SK-N-SH (cell line): ENCODE data around the gene ARHGEF4. TPM values are rescaled to one million over a fixed set of nuclear protein-coding genes. Genes with fewer than 3 reads are reported as not detected.

Experiments
- CTCF ChIA-PET: fragments of 300-600, 350-600 bp; formaldehyde crosslinking; extraction: SDS; loops from one replicate; lab custom pipeline; 2021; lab: Yijun Ruan, JAX
- POLR2A ChIA-PET: fragments of 350-600 bp; sonication (Branson Sonifier 250); formaldehyde crosslinking; extraction: SDS; loops from one replicate; lab custom pipeline; 2020; ENCODE audit warnings: antibody characterized with exemption, inconsistent platforms; lab: Yijun Ruan, JAX
- DNase-seq: peaks from one replicate; pipeline ENCODE4 v3.0.0; 2012
- H2AFZ ChIP-seq: fragments of 200-600 bp; sonication (generic); 2 replicates; pipeline ENCODE4 v1.8.1; 2016; ENCODE audit warnings: antibody characterized with exemption, mild to moderate bottlenecking, low read depth
- H3F3A ChIP-seq: fragments of 200-600 bp; sonication (generic); replicated peaks from 2 replicates; pipeline ENCODE3; 2016; ENCODE audit warnings: antibody characterized with exemption, mild to moderate bottlenecking; ENCODE audit not compliant: insufficient read depth
- H3K27ac ChIP-seq, 2 experiments: fragments of 200-500 bp in 1 of 2; fragments of 200-600 bp in 1 of 2; sonication (Bioruptor generic) in 1 of 2; sonication (generic), shearing (Covaris generic) in 1 of 2; 2 replicates each; pipeline versions ENCODE4 v1.5.1 to v1.6.1; 2014 to 2016; ENCODE audit warnings: low read depth in 2 of 2, inconsistent platforms in 1 of 2, low read length in 1 of 2, mild to moderate bottlenecking in 1 of 2, mixed read lengths in 1 of 2
- H3K27me3 ChIP-seq: fragments of 200-600 bp; sonication (generic), shearing (Covaris generic); 2 replicates; pipeline ENCODE4 v1.6.1; 2016; ENCODE audit warnings: mixed run types; ENCODE audit not compliant: insufficient read depth
- H3K36me3 ChIP-seq, 2 experiments: fragments of 200-500 bp in 1 of 2; fragments of 200-600 bp in 1 of 2; sonication (Bioruptor generic) in 1 of 2; sonication (generic) in 1 of 2; replicated peaks in 1 of 2; 2 replicates each; pipeline versions ENCODE3 to v1.5.1; 2014 to 2016; ENCODE audit warnings: low read length in 1 of 2, mild to moderate bottlenecking in 1 of 2; ENCODE audit not compliant: insufficient read depth in 2 of 2, control insufficient read depth in 1 of 2
- H3K4me1 ChIP-seq, 2 experiments: fragments of 200-500 bp in 1 of 2; fragments of 200-600 bp in 1 of 2; sonication (Bioruptor generic) in 1 of 2; sonication (generic), shearing (Covaris generic) in 1 of 2; 2 replicates each; pipeline versions ENCODE4 v1.5.1 to v1.6.1; 2014 to 2016; ENCODE audit warnings: low read depth in 1 of 2, low read length in 1 of 2, mixed run types in 1 of 2; ENCODE audit not compliant: insufficient read depth in 2 of 2, control insufficient read depth in 1 of 2
- H3K4me2 ChIP-seq: fragments of 200-600 bp; sonication (generic), shearing (Covaris generic); 2 replicates; pipeline ENCODE4 v1.6.1; 2017; ENCODE audit warnings: mixed run types
- H3K4me3 ChIP-seq, 2 experiments: fragments of 200-500 bp in 1 of 2; fragments of 200-600 bp in 1 of 2; sonication (Bioruptor generic) in 1 of 2; sonication (generic), shearing (Covaris generic) in 1 of 2; 2 replicates each; pipeline versions ENCODE4 v1.5.1 to v1.8.1; 2014 to 2016; ENCODE audit warnings: low read depth in 2 of 2, inconsistent platforms in 1 of 2, low read length in 1 of 2, mild to moderate bottlenecking in 1 of 2, mixed read lengths in 1 of 2, moderate library complexity in 1 of 2
- H3K79me2 ChIP-seq: fragments of 200-600 bp; sonication (generic); 2 replicates; pipeline ENCODE4 v1.8.1; 2017; ENCODE audit warnings: mild to moderate bottlenecking; ENCODE audit not compliant: insufficient read depth
- H3K9ac ChIP-seq: fragments of 200-600 bp; sonication (generic); 2 replicates; pipeline ENCODE4 v1.6.1; 2017; ENCODE audit warnings: mixed run types
- H3K9me2 ChIP-seq: fragments of 200-600 bp; sonication (generic); 2 replicates; pipeline ENCODE4 v1.6.1; 2017; ENCODE audit warnings: mixed run types
- H3K9me3 ChIP-seq: fragments of 200-600 bp; sonication (generic); 2 replicates; pipeline ENCODE4 v1.6.1; 2017; ENCODE audit warnings: mixed run types, mild to moderate bottlenecking, moderate library complexity
- H4K20me1 ChIP-seq: fragments of 200-600 bp; sonication (generic); 2 replicates; pipeline ENCODE4 v1.6.1; 2017; ENCODE audit warnings: mild to moderate bottlenecking, mixed run types; ENCODE audit not compliant: insufficient read depth
- CHD2 ChIP-seq: fragments of 150-350 bp; IDR thresholded peaks from 2 replicates; pipeline ENCODE4 v1.6.1; 2018; ENCODE audit warnings: low read length; ENCODE audit not compliant: partially characterized antibody
- EP300 ChIP-seq, 2 experiments: IDR thresholded peaks; 2 replicates each; pipeline versions ENCODE4 v1.4.0 to v1.6.1; 2012; ENCODE audit warnings: borderline replicate concordance in 1 of 2, low read depth in 1 of 2, low read length in 1 of 2
- EZH2phosphoT487 ChIP-seq: fragments of 200-600 bp; sonication (generic); IDR thresholded peaks from 2 replicates; pipeline ENCODE4 v1.6.1; 2017; ENCODE audit warnings: low read depth, mixed run types, mild to moderate bottlenecking, antibody characterized with exemption, moderate library complexity, borderline replicate concordance
- FOSL2 ChIP-seq: IDR thresholded peaks from 2 replicates; pipeline ENCODE4 v1.4.0; 2012; ENCODE audit warnings: low read depth, mild to moderate bottlenecking, moderate library complexity, borderline replicate concordance
- FOXM1 ChIP-seq: IDR thresholded peaks from 2 replicates; pipeline ENCODE4 v1.4.0; 2012; ENCODE audit warnings: low read depth, mild to moderate bottlenecking
- GATA2 ChIP-seq: sonication (generic); formaldehyde crosslinking; IDR thresholded peaks from 2 replicates; pipeline ENCODE4 v1.5.0; 2020; ENCODE audit warnings: mild to moderate bottlenecking, missing genetic modification reagents
- MEF2A ChIP-seq: IDR thresholded peaks from 2 replicates; pipeline ENCODE4 v1.4.0; 2012; ENCODE audit warnings: low read depth, borderline replicate concordance
- MXI1 ChIP-seq: IDR thresholded peaks from 2 replicates; pipeline ENCODE4 v1.6.1; 2012; ENCODE audit warnings: mild to moderate bottlenecking, low read depth, low read length, improper control_type of control experiment
- NFIC ChIP-seq: IDR thresholded peaks from 2 replicates; pipeline ENCODE4 v1.4.0; 2012; ENCODE audit warnings: borderline replicate concordance
- NRF1 ChIP-seq: IDR thresholded peaks from 2 replicates; pipeline ENCODE4 v1.6.1; 2012; ENCODE audit warnings: low read depth, mild to moderate bottlenecking, low read length
- RAD21 ChIP-seq: IDR thresholded peaks from 2 replicates; pipeline ENCODE4 v1.6.1; 2012; ENCODE audit warnings: mild to moderate bottlenecking, low read length
- RCOR1 ChIP-seq: fragments of 150-350 bp; IDR thresholded peaks from 2 replicates; pipeline ENCODE4 v1.6.1; 2017; ENCODE audit warnings: antibody characterized with exemption, low read length
- RFX5 ChIP-seq: IDR thresholded peaks from 2 replicates; pipeline ENCODE4 v1.6.1; 2012; ENCODE audit warnings: mild to moderate bottlenecking, improper control_type of control experiment, low read length
- YY1 ChIP-seq: IDR thresholded peaks from 2 replicates; pipeline ENCODE4 v1.4.0; 2012; ENCODE audit warnings: low read depth, mild to moderate bottlenecking
- WGBS: methylation state at CpG from one replicate; pipeline ENCODE4 v1.1.6; 2017; ENCODE audit warnings: low lambda C conversion rate; 5-methylcytosine and 5-hydroxymethylcytosine counted together
- polyA plus RNA-seq, 3 experiments: library from polyadenylated mRNA; depleted of rRNA; stranded (reverse); fragments of >200 nt; gene quantifications; 2 replicates each; pipeline ENCODE4 v1.2.3, GENCODE V29; 2012
- TF ChIP-seq, protein P1 (sequence below): IDR thresholded peaks from 2 replicates; pipeline ENCODE4 v1.6.1; 2012; ENCODE audit warnings: mild to moderate bottlenecking, low read depth, low read length, moderate library complexity
- TF ChIP-seq, protein P2 (sequence below): IDR thresholded peaks from 2 replicates; pipeline ENCODE4 v1.4.0; 2012; ENCODE audit warnings: low read depth
- TF ChIP-seq, protein P3 (sequence below): fragments of 150-350 bp; IDR thresholded peaks from 2 replicates; pipeline ENCODE4 v1.6.1; 2017; ENCODE audit warnings: antibody characterized with exemption, low read length, low read depth, borderline replicate concordance
- TF ChIP-seq, protein P4 (sequence below): fragments of 150-350 bp; IDR thresholded peaks from 2 replicates; pipeline ENCODE4 v1.6.1; 2016; ENCODE audit warnings: mild to moderate bottlenecking, low read depth, low read length

ARHGEF4 gene
- polyA plus RNA-seq, 1 of the 3 experiments (the other 2 are of a cell fraction), result 2.3 TPM

DNA sequence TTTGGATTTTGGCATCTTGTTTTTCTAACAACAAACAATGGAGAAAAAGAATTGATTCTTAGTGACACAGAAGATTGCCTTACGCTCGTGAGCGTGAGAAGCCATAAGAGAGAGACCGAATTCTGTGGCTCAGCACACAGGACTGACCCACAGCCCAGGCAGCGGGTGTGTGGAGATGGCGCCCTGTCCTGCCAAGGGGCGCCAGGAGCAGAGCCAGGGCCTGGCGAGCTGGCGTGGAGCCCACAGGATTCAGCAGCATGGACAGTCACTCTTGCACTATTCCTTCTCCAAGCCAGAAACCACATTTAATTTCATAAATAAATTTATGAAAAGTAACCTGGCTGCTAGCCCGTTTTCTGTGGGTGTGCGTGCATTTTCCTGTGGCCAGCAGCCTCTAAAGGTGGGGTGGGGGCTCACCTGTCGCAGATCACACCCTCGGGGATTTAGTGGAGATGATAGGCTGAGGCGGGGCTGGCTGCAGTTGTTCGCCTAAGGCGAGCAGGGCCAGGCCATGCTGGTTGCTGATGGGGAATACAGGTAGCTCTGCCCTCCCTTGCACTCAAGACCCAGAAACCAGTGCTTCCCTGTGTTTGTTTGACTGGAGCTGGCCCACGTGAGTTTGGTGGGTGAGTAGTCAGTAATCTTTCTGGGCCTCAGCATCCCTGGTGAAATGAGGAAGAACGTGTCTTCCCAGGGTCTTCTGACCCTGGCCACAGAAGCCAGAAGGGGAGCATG lies 210.4 kb downstream of the ARHGEF4 start:
- H2AFZ ChIP-seq, result no peak overlapping the region
- H3K9me2 ChIP-seq, result no peaks in the 10 kb centered on the region
- H3K4me1 ChIP-seq, result peaks cover 0 to 48% of the 10 kb centered on the region in 2 experiments; a peak in 1 of 4 replicates
- H3K79me2 ChIP-seq, result peaks cover 23% of the 10 kb centered on the region
- 87% methylated on average over 16 of the region's 18 CpGs for WGBS
- H4K20me1 ChIP-seq, result peaks cover 34% of the 10 kb centered on the region
- CTCF ChIA-PET, result interaction anchor here (0.9 to 1.4 kb wide), 3 partner anchors 16 to 83 kb away, joined by 3 to 6 read pairs (median 3); no protein-coding TSS in a partner anchor
- peak; percentile 84 for DNase-seq
- no peak overlapping the region for H3K9ac ChIP-seq
- no peak overlapping the region for H3K4me2 ChIP-seq
- H3K27ac ChIP-seq, result peak overlapping the region in 1 of 2 experiments; percentile 77; a peak in 2 of 4 replicates
- peaks cover 36 to 61% of the 10 kb centered on the region in 2 experiments for H3K36me3 ChIP-seq
- TF ChIP-seq GATA2 (CRISPR knock-in tag) (no peak), RCOR1 (no peak), NRF1 (no peak), MXI1 (peak; percentile 49; the same call in 1 of the 2 replicates), CHD2 (peak; percentile 41), RAD21 (no peak), FOXM1 (no peak), EZH2phosphoT487 (no peak), RFX5 (no peak), NFIC (peak; percentile 11; the same call in 1 of the 2 replicates), MEF2A (no peak), FOSL2 (no peak), EP300 (IDR thresholded peaks at IDR 0.05; ENCODE audit: borderline replicate concordance in 1 of 2, low read depth in 1 of 2, low read length in 1 of 2) (peak in 1 of 2 experiments; percentile 53; a peak in 2 of 4 replicates), YY1 (no peak)
- TF ChIP-seq, protein P1, sequence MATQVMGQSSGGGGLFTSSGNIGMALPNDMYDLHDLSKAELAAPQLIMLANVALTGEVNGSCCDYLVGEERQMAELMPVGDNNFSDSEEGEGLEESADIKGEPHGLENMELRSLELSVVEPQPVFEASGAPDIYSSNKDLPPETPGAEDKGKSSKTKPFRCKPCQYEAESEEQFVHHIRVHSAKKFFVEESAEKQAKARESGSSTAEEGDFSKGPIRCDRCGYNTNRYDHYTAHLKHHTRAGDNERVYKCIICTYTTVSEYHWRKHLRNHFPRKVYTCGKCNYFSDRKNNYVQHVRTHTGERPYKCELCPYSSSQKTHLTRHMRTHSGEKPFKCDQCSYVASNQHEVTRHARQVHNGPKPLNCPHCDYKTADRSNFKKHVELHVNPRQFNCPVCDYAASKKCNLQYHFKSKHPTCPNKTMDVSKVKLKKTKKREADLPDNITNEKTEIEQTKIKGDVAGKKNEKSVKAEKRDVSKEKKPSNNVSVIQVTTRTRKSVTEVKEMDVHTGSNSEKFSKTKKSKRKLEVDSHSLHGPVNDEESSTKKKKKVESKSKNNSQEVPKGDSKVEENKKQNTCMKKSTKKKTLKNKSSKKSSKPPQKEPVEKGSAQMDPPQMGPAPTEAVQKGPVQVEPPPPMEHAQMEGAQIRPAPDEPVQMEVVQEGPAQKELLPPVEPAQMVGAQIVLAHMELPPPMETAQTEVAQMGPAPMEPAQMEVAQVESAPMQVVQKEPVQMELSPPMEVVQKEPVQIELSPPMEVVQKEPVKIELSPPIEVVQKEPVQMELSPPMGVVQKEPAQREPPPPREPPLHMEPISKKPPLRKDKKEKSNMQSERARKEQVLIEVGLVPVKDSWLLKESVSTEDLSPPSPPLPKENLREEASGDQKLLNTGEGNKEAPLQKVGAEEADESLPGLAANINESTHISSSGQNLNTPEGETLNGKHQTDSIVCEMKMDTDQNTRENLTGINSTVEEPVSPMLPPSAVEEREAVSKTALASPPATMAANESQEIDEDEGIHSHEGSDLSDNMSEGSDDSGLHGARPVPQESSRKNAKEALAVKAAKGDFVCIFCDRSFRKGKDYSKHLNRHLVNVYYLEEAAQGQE, result no peak
- TF ChIP-seq, protein P2, sequence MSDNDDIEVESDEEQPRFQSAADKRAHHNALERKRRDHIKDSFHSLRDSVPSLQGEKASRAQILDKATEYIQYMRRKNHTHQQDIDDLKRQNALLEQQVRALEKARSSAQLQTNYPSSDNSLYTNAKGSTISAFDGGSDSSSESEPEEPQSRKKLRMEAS, result no peak
- TF ChIP-seq, protein P3, sequence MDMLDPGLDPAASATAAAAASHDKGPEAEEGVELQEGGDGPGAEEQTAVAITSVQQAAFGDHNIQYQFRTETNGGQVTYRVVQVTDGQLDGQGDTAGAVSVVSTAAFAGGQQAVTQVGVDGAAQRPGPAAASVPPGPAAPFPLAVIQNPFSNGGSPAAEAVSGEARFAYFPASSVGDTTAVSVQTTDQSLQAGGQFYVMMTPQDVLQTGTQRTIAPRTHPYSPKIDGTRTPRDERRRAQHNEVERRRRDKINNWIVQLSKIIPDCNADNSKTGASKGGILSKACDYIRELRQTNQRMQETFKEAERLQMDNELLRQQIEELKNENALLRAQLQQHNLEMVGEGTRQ, result no peak
- TF ChIP-seq, protein P4, sequence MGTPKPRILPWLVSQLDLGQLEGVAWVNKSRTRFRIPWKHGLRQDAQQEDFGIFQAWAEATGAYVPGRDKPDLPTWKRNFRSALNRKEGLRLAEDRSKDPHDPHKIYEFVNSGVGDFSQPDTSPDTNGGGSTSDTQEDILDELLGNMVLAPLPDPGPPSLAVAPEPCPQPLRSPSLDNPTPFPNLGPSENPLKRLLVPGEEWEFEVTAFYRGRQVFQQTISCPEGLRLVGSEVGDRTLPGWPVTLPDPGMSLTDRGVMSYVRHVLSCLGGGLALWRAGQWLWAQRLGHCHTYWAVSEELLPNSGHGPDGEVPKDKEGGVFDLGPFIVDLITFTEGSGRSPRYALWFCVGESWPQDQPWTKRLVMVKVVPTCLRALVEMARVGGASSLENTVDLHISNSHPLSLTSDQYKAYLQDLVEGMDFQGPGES, result no peak
- H3K9me3 ChIP-seq, result no peaks in the 10 kb centered on the region
- no peaks in the 10 kb centered on the region for H3K27me3 ChIP-seq
- no peaks in the 10 kb centered on the region for H3F3A ChIP-seq
- no peak overlapping the region for H3K4me3 ChIP-seq
- POLR2A ChIA-PET, result interaction anchor here (1.6 kb wide), 1 partner anchor 45 kb away, joined by 4 read pairs; no protein-coding TSS in a partner anchor
